Measurements from ENCODE around the gene SPATA32. TPM values are rescaled to one million over a fixed set of nuclear protein-coding genes. Genes with fewer than 3 reads are reported as not detected.
A peak's percentile ranks its signal among the peaks of the same experiment; 100 is the strongest.

The SPATA32 gene
- total RNA-seq, 1 donor from 2014 or later: not detected

GRCh38 chr17:45282683-45283644, 21.1 kb upstream of the SPATA32 start:
- Histone ChIP-seq H3K4me1 (peaks cover 0 to 3% of the 10 kb centered on the region in 2 donors), H3K4me3 (no peak overlapping the region), H3K27ac (no peak overlapping the region), H3K9me3 (no peaks in the 10 kb centered on the region), H3K27me3 (no peaks in the 10 kb centered on the region), H3K36me3 (peaks cover 37 to 53% of the 10 kb centered on the region in 2 donors)
- no peak for DNase-seq (ENCODE audit: low spot score in 2 of 2)
- TF ChIP-seq CTCF (IDR thresholded peaks at IDR 0.05): no peak
- intact Hi-C loops (cut with DNase I): no loop called here

GRCh38 chr17:45279898-45280297, 18.0 kb upstream of the SPATA32 start:
- TF ChIP-seq CTCF (IDR thresholded peaks at IDR 0.05): no peak
- no peak for DNase-seq (ENCODE audit: low spot score in 2 of 2)
- Histone ChIP-seq H3K9me3 (no peaks in the 10 kb centered on the region), H3K4me3 (no peak overlapping the region), H3K27me3 (no peaks in the 10 kb centered on the region), H3K36me3 (peaks cover 22 to 29% of the 10 kb centered on the region in 2 donors), H3K27ac (no peak overlapping the region), H3K4me1 (peaks cover 0 to 11% of the 10 kb centered on the region in 2 donors)
- intact Hi-C loops (cut with DNase I): no loop called here

GRCh38 chr17:45277992-45278391, 16.1 kb upstream of the SPATA32 start:
- peaks cover 19 to 26% of the 10 kb centered on the region in 2 donors for H3K36me3 ChIP-seq
- H3K9me3 ChIP-seq: no peaks in the 10 kb centered on the region
- H3K27ac ChIP-seq: peak overlapping the region; percentile 40 to 55
- no peak for TF ChIP-seq CTCF (IDR thresholded peaks at IDR 0.05)
- peaks cover 0 to 11% of the 10 kb centered on the region in 2 donors for H3K4me1 ChIP-seq
- H3K27me3 ChIP-seq: no peaks in the 10 kb centered on the region
- H3K4me3 ChIP-seq: peak overlapping the region in 1 of 2 donors; percentile 42
- intact Hi-C loops (cut with DNase I): loop anchor here (1.0 to 2.0 kb wide), 3 partner anchors 39 to 107 kb away; partner anchors contain the start of gene MAP3K14
- no peak for DNase-seq (ENCODE audit: low spot score in 2 of 2)

- Histone ChIP-seq H3K4me1 (peaks cover 0 to 11% of the 10 kb centered on the region in 2 donors), H3K4me3 (peak overlapping the region in 1 of 2 donors; percentile 42), H3K27me3 (no peaks in the 10 kb centered on the region), H3K27ac (peak overlapping the region in 1 of 2 donors; percentile 40), H3K9me3 (no peaks in the 10 kb centered on the region), H3K36me3 (peaks cover 18 to 29% of the 10 kb centered on the region in 2 donors)
- peak; percentile 80 to 86 (median 85) for TF ChIP-seq CTCF (IDR thresholded peaks at IDR 0.05)
- intact Hi-C loops (cut with DNase I): loop anchor here (1.0 to 2.0 kb wide), 3 partner anchors 40 to 108 kb away; partner anchors contain the start of gene MAP3K14
- DNase-seq (ENCODE audit: low spot score in 2 of 2): peak; percentile 73 to 95
Measured at GRCh38 chr17:45277216-45277849, 15.4 kb upstream of the SPATA32 start.

- Histone ChIP-seq H3K4me3 (no peak overlapping the region), H3K36me3 (peaks cover 19 to 38% of the 10 kb centered on the region in 2 donors), H3K27ac (no peak overlapping the region), H3K9me3 (no peaks in the 10 kb centered on the region), H3K4me1 (peaks cover 0 to 11% of the 10 kb centered on the region in 2 donors), H3K27me3 (no peaks in the 10 kb centered on the region)
- TF ChIP-seq CTCF (IDR thresholded peaks at IDR 0.05): no peak
- no peak for DNase-seq (ENCODE audit: low spot score in 2 of 2)
- intact Hi-C loops (cut with DNase I): loop anchor here (2.0 kb wide), 1 partner anchor 57 kb away; no protein-coding TSS in a partner anchor
Measured at GRCh38 chr17:45276031-45276430, 14.1 kb upstream of the SPATA32 start.
